ENCODE data around the gene MED13L. TPM values are rescaled to one million over a fixed set of nuclear protein-coding genes. Genes with fewer than 3 reads are reported as not detected.
A peak's percentile ranks its signal among the peaks of the same experiment; 100 is the strongest.

Gene MED13L
- total and polyA plus RNA-seq, 2 donors (not counting 3 experiments of a cell fraction or from before 2014, with no cell fraction given): 27.4 to 93.6 TPM

- no peak overlapping the region for H3K4me2 ChIP-seq (ENCODE audit: insufficient read depth, low read length)
- H3K4me3 ChIP-seq (replicated peaks in 1 of 3; ENCODE audit: insufficient read depth in 1 of 3, low read depth in 1 of 3, low read length in 3 of 3): no peak overlapping the region
- H3K27me3 ChIP-seq (ENCODE audit: control insufficient read depth in 2 of 2, insufficient read depth in 2 of 2, low read length in 2 of 2): no peaks in the 10 kb centered on the region
- CTCF ChIA-PET: interaction anchor here (0.7 to 1.8 kb wide), 11 partner anchors 9 to 136 kb away, joined by 3 to 10 read pairs (median 3); no protein-coding TSS in a partner anchor
- no peaks in the 10 kb centered on the region for H3K9me1 ChIP-seq (replicated peaks; ENCODE audit: control insufficient read depth, extremely low read depth, insufficient read depth, low read length)
- H3K9me3 ChIP-seq (replicated peaks; ENCODE audit: control insufficient read depth, insufficient read depth, low read length): no peaks in the 10 kb centered on the region
- peaks cover 76% of the 10 kb centered on the region for H3K79me2 ChIP-seq (ENCODE audit: control insufficient read depth, insufficient read depth, low read length)
- H3K4me1 ChIP-seq (ENCODE audit: control insufficient read depth, extremely low read depth, insufficient read depth, low read length): peaks cover 17% of the 10 kb centered on the region
- intact Hi-C loops (cut with micrococcal nuclease): loop anchor here (1.0 kb wide), 1 partner anchor 8 kb away; no protein-coding TSS in a partner anchor
- POLR2A ChIA-PET: interaction anchor here (1.4 kb wide), 1 partner anchor 38 kb away, joined by 3 read pairs; no protein-coding TSS in a partner anchor
- dilution Hi-C loops (cut with MboI; ENCODE audit: extremely low pct_ligation_motif_present, low sequenced_read_pairs): no loop called here
- FAIRE-seq: no peak
- no peak overlapping the region for H2AFZ ChIP-seq (ENCODE audit: low read depth, low read length)
- peak; percentile 62 for DNase-seq (ENCODE audit: low read depth, low spot score)
- H3K36me3 ChIP-seq (ENCODE audit: control insufficient read depth in 2 of 2, extremely low read depth in 1 of 2, insufficient read depth in 2 of 2, low read length in 2 of 2): no peaks in the 10 kb centered on the region
- H4K20me1 ChIP-seq (replicated peaks; ENCODE audit: control insufficient read depth, extremely low read depth, insufficient read depth, low read length): no peaks in the 10 kb centered on the region
- BruUV-seq (replicated peaks): no TSS peak
- H3K9ac ChIP-seq (replicated peaks; ENCODE audit: extremely low read depth, insufficient read depth, low read length): no peak overlapping the region
- TF ChIP-seq GATA2 (IDR thresholded peaks at IDR 0.05; ENCODE audit: insufficient read depth, insufficient read length, low read depth, low read length): peak; percentile 76
- TF ChIP-seq JUN (IDR thresholded peaks at IDR 0.05; ENCODE audit: borderline replicate concordance, insufficient read depth, insufficient read length, low read depth): no peak
- TF ChIP-seq CTCF (IDR thresholded peaks at IDR 0.05; ENCODE audit: extremely low read depth in 1 of 2, insufficient read depth in 1 of 2, low read depth in 1 of 2, low read length in 2 of 2): no peak
- H3K27ac ChIP-seq (ENCODE audit: insufficient read depth, low read depth, low read length): no peak overlapping the region
Observed at GRCh38 chr12:116130431-116130830, 147.1 kb downstream of the MED13L start.

- H4K20me1 ChIP-seq (replicated peaks; ENCODE audit: control insufficient read depth, extremely low read depth, insufficient read depth, low read length): no peaks in the 10 kb centered on the region
- no peak overlapping the region for H2AFZ ChIP-seq (ENCODE audit: low read depth, low read length)
- CTCF ChIA-PET: interaction anchor here (1.6 kb wide), 1 partner anchor 12 kb away, joined by 5 read pairs; no protein-coding TSS in a partner anchor
- no peaks in the 10 kb centered on the region for H3K27me3 ChIP-seq (ENCODE audit: control insufficient read depth in 2 of 2, insufficient read depth in 2 of 2, low read length in 2 of 2)
- DNase-seq (ENCODE audit: low read depth, low spot score) (no peak), FAIRE-seq (no peak)
- TF ChIP-seq MYC (IDR thresholded peaks at IDR 0.05; ENCODE audit: low read depth, low read length) (no peak), CTCF (IDR thresholded peaks at IDR 0.05; ENCODE audit: extremely low read depth in 1 of 2, insufficient read depth in 1 of 2, low read depth in 1 of 2, low read length in 2 of 2) (no peak), POLR2A (IDR thresholded peaks at IDR 0.05; ENCODE audit: low read depth, low read length) (no peak), JUN (IDR thresholded peaks at IDR 0.05; ENCODE audit: borderline replicate concordance, insufficient read depth, insufficient read length, low read depth) (no peak), EZH2 (IDR thresholded peaks at IDR 0.05; ENCODE audit: borderline replicate concordance, low read depth, low read length, severe bottlenecking) (no peak), GATA2 (IDR thresholded peaks at IDR 0.05; ENCODE audit: insufficient read depth, insufficient read length, low read depth, low read length) (no peak), MAX (IDR thresholded peaks at IDR 0.05; ENCODE audit: insufficient read depth, insufficient read length) (no peak), FOS (IDR thresholded peaks at IDR 0.05; ENCODE audit: borderline replicate concordance, insufficient read depth, low read length) (no peak), POLR2AphosphoS5 (IDR thresholded peaks at IDR 0.05; ENCODE audit: insufficient read depth, low read depth, low read length) (no peak)
- H3K9ac ChIP-seq (replicated peaks; ENCODE audit: extremely low read depth, insufficient read depth, low read length): no peak overlapping the region
- intact Hi-C loops (cut with micrococcal nuclease): no loop called here
- no peak overlapping the region for H3K4me2 ChIP-seq (ENCODE audit: insufficient read depth, low read length)
- no peak overlapping the region for H3K27ac ChIP-seq (ENCODE audit: insufficient read depth, low read depth, low read length)
- dilution Hi-C loops (cut with MboI; ENCODE audit: extremely low pct_ligation_motif_present, low sequenced_read_pairs): no loop called here
- peaks cover 67% of the 10 kb centered on the region for H3K79me2 ChIP-seq (ENCODE audit: control insufficient read depth, insufficient read depth, low read length)
- POLR2A ChIA-PET: no interaction called here
- no peaks in the 10 kb centered on the region for H3K9me3 ChIP-seq (replicated peaks; ENCODE audit: control insufficient read depth, insufficient read depth, low read length)
- no peaks in the 10 kb centered on the region for H3K9me1 ChIP-seq (replicated peaks; ENCODE audit: control insufficient read depth, extremely low read depth, insufficient read depth, low read length)
- H3K36me3 ChIP-seq (ENCODE audit: control insufficient read depth in 2 of 2, extremely low read depth in 1 of 2, insufficient read depth in 2 of 2, low read length in 2 of 2): no peaks in the 10 kb centered on the region
- no peak overlapping the region for H3K4me3 ChIP-seq (replicated peaks in 1 of 3; ENCODE audit: insufficient read depth in 1 of 3, low read depth in 1 of 3, low read length in 3 of 3)
- BruUV-seq (replicated peaks): no TSS peak
- peaks cover 17% of the 10 kb centered on the region for H3K4me1 ChIP-seq (ENCODE audit: control insufficient read depth, extremely low read depth, insufficient read depth, low read length)
Observed at GRCh38 chr12:116128779-116129178, 148.7 kb downstream of the MED13L start.
